ENCODE measurements around the gene IL26.
"Not testable (repeated sequence)": the region's sequence is repeated elsewhere in the genome, so short reads cannot be mapped to it uniquely, and the experiment has no call there.

The IL26 gene

GRCh38 chr12:68190301-68190700 lies 35.3 kb downstream of the IL26 start:
- DNase-seq, result no peak

DNA sequence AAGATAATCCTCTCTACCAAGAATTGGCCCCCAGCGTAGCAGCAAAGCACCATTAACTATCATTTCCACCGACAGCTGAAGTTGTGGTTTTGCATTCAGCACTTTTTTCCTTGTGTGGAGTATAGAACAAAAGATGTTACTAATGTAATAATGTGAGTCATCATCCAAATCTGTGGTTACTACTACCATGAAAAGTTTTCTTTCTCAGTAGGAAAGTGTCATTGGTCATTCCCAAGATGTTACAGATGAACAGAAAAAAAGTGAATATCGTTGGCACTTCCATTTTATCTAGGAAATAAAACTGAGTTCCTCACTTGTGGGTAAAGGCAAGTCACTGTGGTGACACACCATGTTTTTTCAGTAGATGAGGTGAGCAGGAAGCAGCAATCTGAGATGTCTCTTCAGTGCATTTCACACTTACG lies 35.8 kb downstream of the IL26 start:
- no peak for DNase-seq

- no peak for DNase-seq
These were observed 40.0 kb downstream of the IL26 start for GRCh38 chr12:68185598-68185997.

GRCh38 chr12:68180792-68181744 lies 44.5 kb downstream of the IL26 start:
- DNase-seq, result no peak

DNA sequence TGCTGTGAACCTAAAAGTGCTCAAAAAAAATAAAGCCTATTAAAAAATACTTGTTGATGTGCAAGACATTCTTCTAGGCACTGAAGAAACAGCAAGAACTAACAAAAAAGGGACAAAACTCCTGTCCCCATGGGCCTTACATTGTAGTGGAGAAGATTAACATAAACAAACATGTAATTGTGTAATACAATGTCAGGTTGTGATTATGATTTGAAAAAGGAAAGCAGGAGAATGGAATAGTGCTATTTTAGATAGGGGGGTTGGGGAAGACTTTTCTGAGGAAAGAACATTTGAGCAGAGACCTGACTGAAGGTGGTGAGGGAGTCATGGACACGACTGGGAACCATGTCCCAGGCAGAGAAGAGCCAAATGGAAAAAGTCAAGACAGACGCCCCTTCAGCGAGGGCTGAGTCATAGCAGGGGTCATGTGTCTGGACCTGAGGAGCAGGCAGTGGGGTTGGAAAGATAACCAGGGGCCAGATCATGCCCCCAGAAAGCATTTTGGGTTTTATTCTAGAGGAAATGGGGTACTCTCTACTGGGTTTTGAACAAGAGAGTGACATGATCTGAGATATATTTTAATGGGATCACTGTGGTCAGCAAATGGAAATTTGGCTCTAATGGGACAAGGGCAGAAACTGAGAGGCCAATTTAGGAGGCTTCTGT lies 46.7 kb downstream of the IL26 start:
- DNase-seq, result no peak

- DNase-seq, result no peak
These were observed 47.4 kb downstream of the IL26 start for GRCh38 chr12:68178184-68178583.

- DNase-seq, result no peak
These were observed 48.0 kb downstream of the IL26 start for GRCh38 chr12:68177562-68177961.

GRCh38 chr12:68176257-68176656 lies 49.4 kb downstream of the IL26 start:
- no peak for DNase-seq

DNA sequence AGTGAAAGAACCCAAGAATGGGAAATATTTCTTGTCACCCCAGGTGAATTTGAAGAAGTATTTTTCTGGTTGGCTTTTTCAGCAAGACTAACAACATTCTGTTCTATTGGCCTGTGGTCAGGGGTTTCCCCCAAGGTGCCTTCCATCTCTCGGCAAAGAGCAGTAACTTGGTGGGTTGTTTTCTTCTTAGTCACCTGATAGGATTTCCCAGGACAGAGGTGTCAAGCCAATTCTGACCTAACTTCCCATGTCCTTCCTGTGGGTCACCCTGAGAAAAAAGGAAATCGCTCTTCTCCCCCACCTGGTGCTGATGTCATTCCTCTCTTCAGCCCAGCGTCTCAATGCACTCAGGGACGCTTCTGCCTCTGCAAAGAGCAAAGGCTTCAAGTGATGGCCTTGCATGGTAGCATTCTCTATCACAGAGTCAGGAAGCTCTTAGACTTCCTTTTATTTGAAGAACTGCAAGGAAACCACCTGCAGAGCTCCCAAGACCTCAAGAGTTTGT lies 50.0 kb downstream of the IL26 start:
- peak; percentile 45 for DNase-seq

DNA sequence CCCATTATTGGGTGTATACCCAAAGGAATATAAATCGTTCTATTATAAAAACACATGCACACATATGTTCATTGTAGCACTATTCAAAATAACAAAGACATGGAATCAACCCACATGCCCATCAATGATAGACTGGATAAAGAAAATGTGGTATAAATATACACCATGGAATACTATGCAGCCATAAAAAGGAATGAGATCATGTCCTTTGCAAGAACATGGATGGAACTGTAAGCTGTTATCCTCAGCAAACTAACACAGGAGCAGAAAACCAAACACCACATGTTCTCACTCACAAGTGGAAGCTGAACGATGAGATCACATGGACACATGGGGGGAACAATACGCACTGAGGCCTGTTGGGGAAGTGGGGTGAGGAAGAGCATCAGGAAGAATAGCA lies 50.8 kb downstream of the IL26 start:
- not testable (repeated sequence) for DNase-seq

- no peak for DNase-seq
These were observed 51.8 kb downstream of the IL26 start for GRCh38 chr12:68173792-68174191.

DNA sequence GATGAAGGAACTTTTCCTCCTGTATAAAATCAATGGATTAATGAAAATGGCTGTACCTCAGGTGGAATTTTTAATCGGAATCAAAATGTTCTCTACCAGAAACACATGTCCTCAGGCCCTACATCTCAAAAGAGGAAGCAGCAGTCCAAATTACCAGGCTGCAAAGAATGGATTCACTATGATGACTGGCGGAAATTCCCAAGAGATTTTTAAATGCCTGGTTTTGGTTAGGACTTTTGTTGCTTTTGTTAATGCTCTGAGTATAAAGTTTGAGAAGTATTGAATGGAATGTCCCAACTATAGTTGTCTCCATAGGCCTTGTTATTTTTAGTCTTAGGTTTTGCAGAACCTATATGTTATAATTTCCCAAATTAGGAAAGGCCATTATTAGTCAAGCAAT lies 54.9 kb downstream of the IL26 start:
- DNase-seq, result no peak

- DNase-seq, result no peak
These were observed 56.3 kb downstream of the IL26 start for GRCh38 chr12:68169213-68169889.

- no peak for DNase-seq
These were observed 59.2 kb downstream of the IL26 start for GRCh38 chr12:68166317-68166831.

DNA sequence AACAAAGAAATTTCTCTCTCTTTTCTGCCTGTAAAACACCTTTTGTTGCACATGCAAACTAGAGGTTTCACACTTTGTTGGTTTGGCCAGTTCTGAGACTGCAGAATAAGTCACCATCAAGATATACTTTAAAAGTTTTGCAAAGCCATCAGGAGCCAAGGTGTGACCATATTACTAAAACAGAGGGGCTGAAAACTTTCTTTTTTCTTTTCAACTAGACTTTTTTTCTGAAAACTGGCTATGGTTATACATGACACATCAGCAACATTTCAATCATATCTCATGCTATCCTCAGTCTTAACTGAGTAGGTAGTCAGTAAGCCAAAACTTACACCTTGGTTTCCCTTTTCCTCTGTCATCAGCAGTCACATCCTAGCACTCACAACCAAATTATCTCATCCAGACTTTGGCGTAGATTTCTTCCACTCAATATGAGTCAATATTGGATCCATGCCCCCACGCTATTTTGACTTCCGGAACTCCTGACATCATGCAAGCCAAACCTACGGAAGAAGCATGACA lies 62.0 kb downstream of the IL26 start:
- DNase-seq, result no peak

GRCh38 chr12:68162374-68162773 lies 63.2 kb downstream of the IL26 start:
- DNase-seq, result no peak

DNA sequence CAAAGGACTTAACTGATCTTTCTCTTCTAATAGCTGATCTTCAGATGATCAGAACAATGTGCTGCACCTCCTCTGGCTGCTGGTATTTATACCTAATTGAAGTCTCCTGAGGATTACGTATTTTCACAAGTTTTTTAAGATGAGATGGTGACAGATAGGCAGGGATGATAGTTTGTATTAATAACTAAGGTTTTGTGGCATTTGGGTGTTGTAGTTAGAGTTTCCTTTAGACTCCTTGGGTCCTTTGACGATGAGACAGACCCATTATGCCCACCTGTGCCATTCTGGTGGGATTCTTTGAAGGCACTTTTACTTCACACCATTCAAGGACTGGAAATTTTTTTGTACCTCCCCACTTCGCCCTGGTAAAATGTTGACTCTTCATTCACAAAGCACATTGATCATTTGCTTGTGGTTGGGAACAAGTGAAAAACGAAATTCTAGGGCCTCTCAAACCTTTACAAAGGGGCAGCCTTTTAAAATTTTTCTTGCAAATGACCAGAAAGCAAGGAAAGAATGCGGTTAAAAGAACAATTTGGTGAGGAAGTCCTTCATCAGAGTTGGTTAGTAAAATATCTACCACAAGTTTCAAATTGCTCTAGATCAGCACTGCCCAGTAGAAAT lies 65.8 kb downstream of the IL26 start, which contains the start of gene IFNG:
Gene IFNG, minus strand, starts transcription at position 60 of the 624 bp plus-strand sequence. CDS start 125 bp downstream, outside the sequence.
- no peak for DNase-seq

DNA sequence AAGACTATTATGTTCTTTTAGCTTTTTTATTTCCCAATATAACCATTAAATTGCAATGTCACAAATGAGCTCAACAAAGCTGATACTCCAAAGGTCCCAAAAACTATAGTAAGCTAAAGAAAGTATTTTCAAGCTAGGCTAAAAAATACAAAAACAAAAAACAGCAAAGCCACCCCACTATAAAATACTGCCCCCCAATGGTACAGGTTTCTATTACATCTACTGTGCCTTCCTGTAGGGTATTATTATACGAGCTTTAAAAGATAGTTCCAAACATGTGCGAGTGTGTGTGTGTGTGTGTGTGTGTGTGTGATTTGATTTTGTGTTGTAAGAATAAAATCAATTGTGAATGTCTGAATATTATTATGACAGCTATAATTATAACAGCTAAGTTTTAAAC lies 67.2 kb downstream of the IL26 start:
- DNase-seq, result no peak

GRCh38 chr12:68157380-68157779 lies 68.2 kb downstream of the IL26 start:
- no peak for DNase-seq

- no peak for DNase-seq
These were observed 69.0 kb downstream of the IL26 start for GRCh38 chr12:68156636-68157035.

DNA sequence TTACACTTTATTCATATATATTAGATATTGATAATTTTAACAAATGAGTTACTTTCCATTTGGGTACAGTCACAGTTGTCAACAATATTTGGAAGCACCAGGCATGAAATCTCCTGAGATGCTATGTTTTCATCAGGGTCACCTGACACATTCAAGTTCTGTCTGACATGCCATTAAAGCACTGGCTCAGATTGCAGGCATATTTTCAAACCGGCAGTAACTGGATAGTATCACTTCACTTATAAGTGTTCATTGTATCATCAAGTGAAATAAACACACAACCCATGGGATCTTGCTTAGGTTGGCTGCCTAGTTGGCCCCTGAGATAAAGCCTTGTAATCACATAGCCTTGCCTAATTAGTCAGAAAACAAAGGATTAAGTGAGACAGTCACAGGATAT lies 70.8 kb downstream of the IL26 start:
- DNase-seq, result no peak
